Measurements from ENCODE around the gene PTPRH. TPM values are rescaled to one million over a fixed set of nuclear protein-coding genes. Genes with fewer than 3 reads are reported as not detected.

PTPRH gene, protein sequence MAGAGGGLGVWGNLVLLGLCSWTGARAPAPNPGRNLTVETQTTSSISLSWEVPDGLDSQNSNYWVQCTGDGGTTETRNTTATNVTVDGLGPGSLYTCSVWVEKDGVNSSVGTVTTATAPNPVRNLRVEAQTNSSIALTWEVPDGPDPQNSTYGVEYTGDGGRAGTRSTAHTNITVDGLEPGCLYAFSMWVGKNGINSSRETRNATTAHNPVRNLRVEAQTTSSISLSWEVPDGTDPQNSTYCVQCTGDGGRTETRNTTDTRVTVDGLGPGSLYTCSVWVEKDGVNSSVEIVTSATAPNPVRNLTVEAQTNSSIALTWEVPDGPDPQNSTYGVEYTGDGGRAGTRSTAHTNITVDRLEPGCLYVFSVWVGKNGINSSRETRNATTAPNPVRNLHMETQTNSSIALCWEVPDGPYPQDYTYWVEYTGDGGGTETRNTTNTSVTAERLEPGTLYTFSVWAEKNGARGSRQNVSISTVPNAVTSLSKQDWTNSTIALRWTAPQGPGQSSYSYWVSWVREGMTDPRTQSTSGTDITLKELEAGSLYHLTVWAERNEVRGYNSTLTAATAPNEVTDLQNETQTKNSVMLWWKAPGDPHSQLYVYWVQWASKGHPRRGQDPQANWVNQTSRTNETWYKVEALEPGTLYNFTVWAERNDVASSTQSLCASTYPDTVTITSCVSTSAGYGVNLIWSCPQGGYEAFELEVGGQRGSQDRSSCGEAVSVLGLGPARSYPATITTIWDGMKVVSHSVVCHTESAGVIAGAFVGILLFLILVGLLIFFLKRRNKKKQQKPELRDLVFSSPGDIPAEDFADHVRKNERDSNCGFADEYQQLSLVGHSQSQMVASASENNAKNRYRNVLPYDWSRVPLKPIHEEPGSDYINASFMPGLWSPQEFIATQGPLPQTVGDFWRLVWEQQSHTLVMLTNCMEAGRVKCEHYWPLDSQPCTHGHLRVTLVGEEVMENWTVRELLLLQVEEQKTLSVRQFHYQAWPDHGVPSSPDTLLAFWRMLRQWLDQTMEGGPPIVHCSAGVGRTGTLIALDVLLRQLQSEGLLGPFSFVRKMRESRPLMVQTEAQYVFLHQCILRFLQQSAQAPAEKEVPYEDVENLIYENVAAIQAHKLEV
- total RNA-seq (10 to 100 TPM in 1 of 2 donors, 1 to 10 TPM in 1; 6.0 to 11.3 TPM), polyA plus RNA-seq (ENCODE audit: insufficient read depth, low read depth, low replicate concordance) (1.6 TPM)
- long read RNA-seq, donor 1, result 0 reads
- long read RNA-seq, donor 2, partial matches to known transcripts, result 0 of 1 reads
- long read RNA-seq, donor 2, other reads (novel, unspliced or antisense), result 0 of 1 reads

DNA sequence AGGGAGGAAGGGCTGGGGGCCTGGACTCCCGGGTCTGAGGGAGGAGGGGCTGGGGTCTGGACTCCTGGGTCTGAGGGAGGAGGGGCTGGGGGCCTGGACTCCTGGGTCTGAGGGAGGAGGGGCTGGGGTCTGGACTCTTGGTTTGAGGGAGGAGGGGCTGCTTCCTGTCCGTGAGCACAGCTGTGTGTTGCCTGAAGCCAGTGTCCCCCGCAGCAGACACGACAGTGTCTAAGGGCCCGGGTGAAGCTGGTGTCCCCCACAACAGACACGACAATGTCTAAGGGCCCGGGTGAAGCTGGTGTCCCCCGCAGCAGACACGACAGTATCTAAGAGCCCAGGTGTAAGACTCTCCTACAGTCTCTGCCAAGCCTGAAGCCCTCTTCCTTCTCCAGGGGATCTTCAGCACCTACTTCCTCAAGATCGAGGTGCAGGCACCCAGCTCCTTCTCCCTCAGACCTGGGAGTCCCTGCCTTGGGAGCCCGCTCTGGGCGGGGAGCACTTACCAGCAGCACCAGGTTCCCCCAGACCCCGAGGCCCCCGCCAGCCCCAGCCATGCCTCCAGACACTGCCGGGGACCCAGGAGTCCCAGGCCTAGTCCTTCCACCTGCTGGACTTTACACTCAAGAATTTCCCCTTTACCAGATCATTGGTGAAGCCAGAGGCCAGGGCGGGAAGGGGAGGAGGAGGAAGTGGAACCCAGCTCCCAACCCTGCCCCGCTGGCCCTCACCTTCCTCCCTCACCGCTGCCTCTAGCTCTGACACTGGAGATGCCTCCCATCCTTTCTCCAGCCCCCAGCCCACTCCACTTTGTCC, at the start of gene PTPRH:
Gene PTPRH, minus strand, starts transcription at position 622 of the 813 bp plus-strand sequence. Its CDS starts 68 bp downstream, at position 554.
- no peaks in the 10 kb centered on the region for H3K27me3 ChIP-seq
- 45 to 61% methylated on average over 11 to 17 of the region's 18 CpGs for WGBS, 2 donors

DNA sequence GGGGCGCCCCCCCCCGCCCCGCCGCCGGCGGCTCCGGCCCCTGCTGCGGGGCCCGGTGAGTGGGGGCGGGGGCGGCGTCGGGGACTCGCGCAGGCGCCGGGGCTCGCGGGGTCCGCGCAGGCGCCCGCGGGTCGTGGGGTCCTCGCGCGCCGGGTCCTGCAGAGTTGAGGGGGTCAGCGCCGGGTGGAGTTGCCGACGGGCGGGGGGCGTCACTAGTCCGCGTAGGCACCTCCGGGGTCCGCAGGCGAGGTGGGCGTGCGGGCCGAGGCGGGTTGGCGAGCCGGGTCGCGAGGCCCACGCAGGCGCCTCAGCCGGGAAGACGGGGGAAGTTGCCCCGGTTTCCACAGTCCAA, 49.2 kb upstream of the PTPRH start:
- Histone ChIP-seq H3K9me3 (no peaks in the 10 kb centered on the region), H3K4me1 (peaks cover 31% of the 10 kb centered on the region), H3K4me3 (peak overlapping the region; percentile 93 to 98), H3K27ac (peak overlapping the region; percentile 88 to 97), H3K36me3 (ENCODE audit: low read depth, missing control alignments) (no peaks in the 10 kb centered on the region), H3K27me3 (no peaks in the 10 kb centered on the region)
- intact Hi-C loops (cut with DNase I; ENCODE audit: low total_unique reads), result no loop called here
- 1% methylated on average over 47 of the region's 53 CpGs; no CpG with 5 or more reads in 1 of the 2 donors for WGBS, 2 donors
- DNase-seq, result no peak
- TF ChIP-seq, protein P1, sequence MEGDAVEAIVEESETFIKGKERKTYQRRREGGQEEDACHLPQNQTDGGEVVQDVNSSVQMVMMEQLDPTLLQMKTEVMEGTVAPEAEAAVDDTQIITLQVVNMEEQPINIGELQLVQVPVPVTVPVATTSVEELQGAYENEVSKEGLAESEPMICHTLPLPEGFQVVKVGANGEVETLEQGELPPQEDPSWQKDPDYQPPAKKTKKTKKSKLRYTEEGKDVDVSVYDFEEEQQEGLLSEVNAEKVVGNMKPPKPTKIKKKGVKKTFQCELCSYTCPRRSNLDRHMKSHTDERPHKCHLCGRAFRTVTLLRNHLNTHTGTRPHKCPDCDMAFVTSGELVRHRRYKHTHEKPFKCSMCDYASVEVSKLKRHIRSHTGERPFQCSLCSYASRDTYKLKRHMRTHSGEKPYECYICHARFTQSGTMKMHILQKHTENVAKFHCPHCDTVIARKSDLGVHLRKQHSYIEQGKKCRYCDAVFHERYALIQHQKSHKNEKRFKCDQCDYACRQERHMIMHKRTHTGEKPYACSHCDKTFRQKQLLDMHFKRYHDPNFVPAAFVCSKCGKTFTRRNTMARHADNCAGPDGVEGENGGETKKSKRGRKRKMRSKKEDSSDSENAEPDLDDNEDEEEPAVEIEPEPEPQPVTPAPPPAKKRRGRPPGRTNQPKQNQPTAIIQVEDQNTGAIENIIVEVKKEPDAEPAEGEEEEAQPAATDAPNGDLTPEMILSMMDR (IDR thresholded peaks at IDR 0.05), result no peak
- no peak for TF ChIP-seq POLR2A (IDR thresholded peaks at IDR 0.05)

More for the DNA sequence above, at the start of gene PTPRH:
- H3K36me3 ChIP-seq (ENCODE audit: low read depth, missing control alignments), result no peaks in the 10 kb centered on the region
- no peak within 1 kb of the TSS for H3K27ac ChIP-seq
- DNase-seq, result no peak
- H3K9me3 ChIP-seq, result no peaks in the 10 kb centered on the region
- no peak within 1 kb of the TSS for H3K4me3 ChIP-seq
- TF ChIP-seq, protein P1 (IDR thresholded peaks at IDR 0.05), result no peak
- peaks cover 5% of the 10 kb centered on the region for H3K4me1 ChIP-seq
- intact Hi-C loops (cut with DNase I; ENCODE audit: low total_unique reads), result no loop called here

DNA sequence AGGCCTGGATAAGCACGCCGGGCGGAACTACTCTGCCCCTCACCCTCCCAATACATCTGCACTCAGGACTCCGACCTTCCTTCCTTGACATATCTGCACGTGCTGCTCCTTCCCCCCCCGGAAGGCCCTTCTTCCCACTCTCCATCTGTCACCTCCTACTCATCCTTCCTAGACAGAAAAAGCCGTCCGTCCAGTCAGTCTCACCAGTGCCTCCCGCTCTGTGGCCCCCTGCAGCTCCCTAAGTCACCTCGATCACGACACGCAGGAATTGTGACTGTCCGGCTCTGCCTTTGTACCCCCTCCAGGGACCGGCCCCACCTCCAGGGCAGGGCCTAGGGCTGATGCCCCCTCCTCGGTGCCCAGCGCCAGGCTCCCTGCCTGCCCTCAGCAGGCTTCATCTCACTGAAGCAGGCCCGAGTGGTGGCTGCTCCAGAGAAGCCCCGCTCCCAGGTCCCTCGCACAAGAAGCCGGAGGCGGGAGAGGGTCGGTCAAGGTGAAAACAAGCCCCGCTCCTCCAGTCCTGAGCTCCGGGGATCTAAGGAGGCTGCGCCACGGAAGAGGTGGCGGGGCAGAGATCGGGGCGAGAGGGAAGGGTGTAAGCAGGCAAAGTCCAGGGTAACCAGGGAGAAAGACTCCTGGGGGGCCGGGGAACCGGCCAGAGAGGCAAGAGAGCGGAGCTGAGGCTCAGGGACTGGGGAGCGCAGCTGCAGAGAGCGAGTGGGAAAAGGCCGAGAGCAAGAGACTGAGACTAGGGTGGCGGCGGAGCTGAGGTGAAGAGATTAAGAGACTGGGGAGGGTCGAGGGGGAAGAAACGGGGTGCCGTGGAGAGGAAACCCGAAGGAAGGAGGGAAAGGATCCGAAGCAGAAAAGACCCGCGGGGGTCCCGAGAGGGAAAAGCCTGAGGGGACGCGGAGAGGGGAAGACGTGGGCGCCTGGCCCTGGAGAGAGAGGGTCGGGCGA, 48.4 kb upstream of the PTPRH start:
- Histone ChIP-seq H3K4me1 (peaks cover 31% of the 10 kb centered on the region), H3K27me3 (no peaks in the 10 kb centered on the region), H3K9me3 (no peaks in the 10 kb centered on the region), H3K27ac (peak overlapping the region; percentile 76 to 97), H3K36me3 (ENCODE audit: low read depth, missing control alignments) (no peaks in the 10 kb centered on the region), H3K4me3 (peak overlapping the region; percentile 93 to 98)
- WGBS, 2 donors, result 1 to 2% methylated on average over 46 to 50 of the region's 51 CpGs
- peak; percentile 27 for DNase-seq
- no peak for TF ChIP-seq POLR2A (IDR thresholded peaks at IDR 0.05)
- TF ChIP-seq, protein P1 (IDR thresholded peaks at IDR 0.05), result no peak
- intact Hi-C loops (cut with DNase I; ENCODE audit: low total_unique reads), result no loop called here

Data from testis (tissue), 5 donors.